GM21717 (cell line): ENCODE measurements around the gene RBM20.
A peak's percentile ranks its signal among the peaks of the same experiment; 100 is the strongest.

Source experiments
- ATAC-seq: cut with Tn5 transposase; IDR thresholded peaks from one replicate; pipeline ENCODE4 v1.9.1; 2021; ENCODE audit warnings: mild to moderate bottlenecking, moderate library complexity; ENCODE audit not compliant: unreplicated experiment

The RBM20 gene

GRCh38 chr10:110863956-110864355 lies 219.8 kb downstream of the RBM20 start:
- no peak for ATAC-seq

DNA sequence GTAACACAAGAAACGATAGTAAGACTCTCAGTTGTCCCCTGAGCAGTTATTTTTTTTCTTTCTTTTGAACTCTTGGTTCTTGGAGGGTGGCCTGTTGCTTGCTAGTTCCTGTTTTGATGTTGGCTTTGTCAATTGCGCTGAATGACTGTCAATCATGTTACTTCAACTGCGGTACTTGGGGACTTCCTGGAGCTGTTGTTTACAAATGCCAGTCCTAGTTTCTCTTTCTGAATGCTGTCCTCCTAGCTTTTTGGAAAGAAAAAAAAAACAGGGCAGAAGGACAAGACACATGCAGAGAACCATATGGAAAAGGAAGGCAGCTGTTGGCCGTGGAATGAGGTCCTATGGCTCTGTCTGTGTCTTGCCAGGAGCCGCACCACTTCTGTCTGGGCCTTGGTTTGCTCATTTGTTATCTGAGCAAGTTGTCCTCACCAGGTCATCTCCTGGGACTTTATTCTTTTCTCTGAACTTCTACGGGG lies 220.6 kb downstream of the RBM20 start:
- peak; percentile 56 for ATAC-seq

- ATAC-seq, result no peak
Measured at GRCh38 chr10:110865186-110865808, 221.2 kb downstream of the RBM20 start.

- no peak for ATAC-seq
Measured at GRCh38 chr10:110865809-110866482, 221.8 kb downstream of the RBM20 start.

DNA sequence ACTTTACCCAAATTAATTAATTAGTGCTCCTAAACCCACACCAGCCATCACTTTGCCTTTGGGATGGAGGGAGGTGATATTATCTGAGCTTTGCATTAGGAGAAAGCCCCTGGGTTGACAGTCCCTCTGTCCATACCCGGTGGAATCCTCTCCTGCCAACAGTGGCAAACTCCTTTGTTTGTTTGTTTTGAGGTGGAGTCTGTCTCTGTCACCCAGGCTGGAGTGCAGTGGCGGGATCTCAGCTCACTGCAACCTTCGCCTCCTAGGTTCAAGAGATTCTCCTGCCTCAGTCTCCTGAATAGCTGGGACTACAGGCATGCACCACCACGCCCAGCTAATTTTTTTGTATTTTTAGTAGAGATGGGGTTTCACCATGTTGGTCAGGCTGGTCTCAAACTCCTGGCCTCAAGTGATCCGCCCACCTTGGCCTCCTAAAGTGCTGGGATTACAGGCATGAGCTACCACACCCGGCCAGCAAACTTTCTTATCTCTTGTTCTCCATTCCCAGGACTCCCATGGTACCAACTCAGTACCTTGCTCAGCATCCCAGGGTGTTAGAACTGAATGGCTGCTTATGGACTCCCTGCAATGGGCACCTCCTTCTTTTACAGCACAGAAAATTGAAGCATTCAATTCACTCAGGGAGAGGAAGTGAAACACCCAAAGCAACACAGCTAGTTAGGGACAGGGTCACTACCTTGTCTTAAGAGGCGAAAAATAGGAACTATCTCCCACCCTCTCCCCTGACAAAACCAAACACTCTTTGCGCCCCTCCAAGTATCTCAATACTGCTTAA lies 223.1 kb downstream of the RBM20 start:
- ATAC-seq, result peak; percentile 31

DNA sequence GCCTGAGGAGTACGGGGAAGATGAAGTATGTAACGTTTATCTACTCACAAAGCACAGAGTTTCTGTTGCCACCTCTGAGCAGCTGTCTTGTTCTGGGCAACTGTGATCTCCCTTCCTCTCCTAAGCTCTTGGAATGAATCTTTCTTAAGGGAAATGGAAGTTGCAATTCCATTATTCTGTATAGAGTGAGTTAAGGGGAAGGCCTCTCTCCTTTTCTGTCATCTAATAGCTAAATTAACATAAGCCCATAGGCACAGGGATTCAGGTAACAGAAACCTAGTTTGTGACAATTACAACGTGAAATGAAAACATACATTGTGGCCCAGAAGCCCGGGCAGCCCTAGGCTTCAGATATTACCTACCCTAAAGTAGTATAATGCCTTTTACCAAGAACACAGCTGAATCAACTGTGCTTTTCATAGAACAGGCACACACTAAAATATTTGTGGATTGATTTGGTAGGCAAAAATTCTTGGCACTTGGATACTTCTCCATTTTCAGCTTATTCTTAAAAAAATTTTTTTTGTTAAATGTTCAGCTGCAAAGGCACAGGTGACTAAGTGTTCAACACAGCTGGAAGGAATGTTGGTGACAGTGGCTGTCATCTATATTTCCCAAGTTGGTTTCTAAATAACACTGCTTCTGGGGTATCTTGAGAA lies 223.8 kb downstream of the RBM20 start:
- no peak for ATAC-seq

GRCh38 chr10:110868981-110869380 lies 224.8 kb downstream of the RBM20 start:
- ATAC-seq, result no peak

GRCh38 chr10:110870823-110871297 lies 226.7 kb downstream of the RBM20 start:
- no peak for ATAC-seq

DNA sequence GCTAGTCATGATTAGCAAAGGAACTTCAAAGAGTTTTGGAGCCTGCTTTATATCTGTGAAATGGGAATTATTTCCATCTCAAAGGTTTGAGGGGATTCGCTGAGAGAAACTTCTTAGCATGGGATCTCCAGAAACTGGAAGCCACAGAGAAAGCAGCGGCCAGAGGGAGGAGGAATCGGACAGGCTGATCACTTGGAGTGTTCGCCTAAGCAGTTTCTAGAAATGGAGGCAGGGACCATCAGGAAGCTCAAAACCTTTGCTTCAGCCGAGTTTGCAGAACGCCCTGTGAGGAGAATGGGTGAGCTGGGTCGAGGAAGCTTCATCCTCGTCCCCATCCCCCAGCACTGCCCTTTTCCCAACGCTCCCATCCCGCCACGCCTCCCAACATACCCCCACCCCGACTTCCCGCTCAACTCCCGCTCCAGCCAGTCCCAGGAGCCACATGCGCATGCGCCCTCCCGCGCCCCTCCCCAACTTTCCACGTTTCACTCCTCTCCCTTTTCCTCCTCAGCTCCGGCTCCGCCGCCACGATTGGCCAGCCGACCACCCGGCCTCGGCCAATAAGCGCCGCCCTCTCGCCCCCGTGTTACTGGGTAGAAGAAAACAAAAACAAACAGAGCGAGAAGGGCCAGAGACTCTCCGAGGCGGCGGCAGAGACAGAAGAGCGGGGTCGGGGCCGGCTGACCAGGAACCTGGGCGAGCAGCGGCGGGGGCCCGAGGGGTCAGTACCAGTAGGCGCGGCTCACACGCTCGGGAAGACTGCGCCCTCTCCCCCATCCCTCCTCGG lies 227.4 kb downstream of the RBM20 start, which contains the start of gene PDCD4:
TSS of gene PDCD4 (plus strand) at position 631 of the 787 bp plus-strand sequence. CDS start 4,100 bp downstream, outside the sequence.
- peak; percentile 75 for ATAC-seq

DNA sequence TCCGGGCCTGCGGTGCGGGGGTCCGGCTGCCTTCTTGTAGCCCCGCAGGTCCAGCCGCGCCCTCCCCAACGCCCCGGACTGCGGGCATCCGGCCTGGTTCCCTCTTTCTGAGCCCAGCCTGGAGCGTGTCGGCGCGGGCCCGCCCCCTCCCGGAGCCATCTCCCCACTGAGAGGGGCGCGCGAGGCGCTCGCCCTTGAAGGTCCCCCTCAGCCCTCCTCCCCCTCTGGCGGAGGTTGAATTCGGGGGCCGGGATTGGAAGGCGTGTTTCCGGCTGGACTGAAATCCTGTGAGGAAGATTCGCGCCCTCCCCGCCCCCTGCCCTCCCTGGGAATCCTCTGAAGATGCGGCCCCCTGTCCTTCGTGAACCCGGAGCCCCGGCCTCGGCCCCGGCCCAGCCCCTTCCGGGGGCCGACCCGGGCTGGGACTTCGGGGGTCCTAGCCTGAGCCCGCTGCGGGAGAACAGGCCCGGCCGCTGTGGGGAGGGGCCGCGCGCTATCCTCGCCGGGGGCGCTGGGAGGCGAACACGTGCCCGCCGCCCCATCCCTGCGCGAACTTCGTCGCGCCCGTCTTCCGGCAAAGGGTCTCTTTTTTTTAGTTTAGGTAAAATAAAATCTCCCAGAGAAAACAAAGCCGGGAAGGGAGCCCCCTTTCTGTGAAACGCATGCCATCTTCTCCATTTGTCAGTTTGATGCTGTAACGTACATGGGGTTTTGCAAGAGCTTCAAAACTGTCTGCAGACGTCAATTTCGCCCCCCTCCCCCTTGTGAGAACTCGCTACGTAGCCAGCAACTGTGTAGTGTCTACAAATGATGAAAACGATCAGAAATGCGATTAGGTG lies 228.2 kb downstream of the RBM20 start:
- peak; percentile 41 for ATAC-seq

DNA sequence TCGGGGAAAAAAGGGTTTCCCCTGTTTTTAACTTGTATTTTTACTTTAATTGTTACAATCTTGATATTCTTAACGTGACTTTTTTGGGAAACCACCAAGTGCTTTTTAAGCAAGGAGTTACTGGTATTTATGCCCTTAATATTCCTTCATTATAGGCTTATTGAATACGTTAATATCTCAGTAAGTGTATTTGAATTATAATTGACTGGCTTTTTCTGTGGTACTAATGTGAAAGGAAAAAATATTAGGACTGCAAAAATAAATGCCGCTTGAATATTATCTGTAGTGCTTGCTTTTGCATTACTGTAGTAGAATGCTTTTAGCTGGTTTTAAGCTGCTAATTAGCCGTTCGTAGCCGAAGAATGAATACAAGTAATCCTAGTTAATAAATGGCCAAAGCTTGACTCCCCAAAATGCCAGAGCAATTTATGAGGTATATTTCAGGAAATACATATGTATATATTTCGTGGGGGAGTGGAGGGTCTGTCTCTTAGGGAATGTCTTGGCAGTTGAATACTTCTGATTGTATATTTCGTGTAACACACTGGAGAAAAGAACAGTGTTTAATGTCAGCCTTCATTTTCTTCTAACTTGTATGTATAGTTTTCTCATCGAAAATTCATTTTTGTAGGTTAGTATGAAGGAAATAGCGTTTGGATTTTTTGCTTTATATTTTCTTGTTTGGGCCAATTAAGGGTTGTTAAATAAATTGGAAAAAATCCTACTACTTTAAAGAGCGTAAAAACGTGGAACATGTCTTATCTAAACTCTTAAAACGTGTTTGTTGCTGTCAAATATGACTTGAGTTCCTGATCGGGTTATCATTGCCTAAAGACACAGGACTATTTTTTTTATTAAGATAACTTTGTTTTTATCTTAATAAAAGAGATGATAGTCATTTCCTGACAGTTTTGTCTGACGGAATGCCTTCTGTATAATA lies 229.1 kb downstream of the RBM20 start:
- ATAC-seq, result no peak

DNA sequence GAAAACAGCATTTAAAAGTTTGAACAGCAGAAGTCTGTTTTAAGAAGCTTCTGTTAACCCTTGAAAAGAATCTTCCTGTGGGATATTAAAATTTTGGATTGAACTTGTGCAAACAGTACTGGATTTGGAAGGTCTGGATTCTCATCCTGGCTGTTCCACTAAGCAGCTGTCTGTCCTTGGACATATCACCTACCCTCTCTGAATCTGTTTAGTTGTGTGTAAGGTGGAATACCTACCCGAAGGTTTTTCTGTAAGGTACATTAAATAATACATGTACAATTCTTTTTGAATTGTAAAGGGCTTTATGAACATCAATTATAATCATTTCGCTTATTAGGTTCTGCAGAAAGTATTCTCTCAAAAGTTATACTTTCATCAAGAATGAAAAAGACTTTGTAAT lies 229.8 kb downstream of the RBM20 start:
- no peak for ATAC-seq

GRCh38 chr10:110876000-110876399 lies 231.9 kb downstream of the RBM20 start:
- ATAC-seq, result no peak

DNA sequence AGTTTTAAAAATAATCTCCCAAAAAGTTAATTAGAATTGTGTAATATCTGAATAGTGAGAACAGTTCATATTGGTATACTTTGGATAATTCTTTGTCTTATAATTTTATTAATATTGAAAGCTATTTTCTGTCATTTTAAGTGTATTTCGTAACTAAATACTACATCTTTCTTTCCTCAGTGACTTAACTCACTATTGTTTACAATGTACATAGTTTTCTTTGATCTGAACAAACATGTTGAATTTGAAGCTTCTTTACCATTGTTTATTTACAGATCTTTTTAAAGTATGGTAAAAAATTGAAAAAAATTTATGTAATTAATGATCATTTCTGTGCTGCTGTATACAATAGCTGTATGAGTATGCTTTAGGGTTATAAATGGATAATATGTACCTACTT lies 232.7 kb downstream of the RBM20 start:
- no peak for ATAC-seq

- ATAC-seq, result no peak
Measured at GRCh38 chr10:110880012-110880411, 235.9 kb downstream of the RBM20 start.

DNA sequence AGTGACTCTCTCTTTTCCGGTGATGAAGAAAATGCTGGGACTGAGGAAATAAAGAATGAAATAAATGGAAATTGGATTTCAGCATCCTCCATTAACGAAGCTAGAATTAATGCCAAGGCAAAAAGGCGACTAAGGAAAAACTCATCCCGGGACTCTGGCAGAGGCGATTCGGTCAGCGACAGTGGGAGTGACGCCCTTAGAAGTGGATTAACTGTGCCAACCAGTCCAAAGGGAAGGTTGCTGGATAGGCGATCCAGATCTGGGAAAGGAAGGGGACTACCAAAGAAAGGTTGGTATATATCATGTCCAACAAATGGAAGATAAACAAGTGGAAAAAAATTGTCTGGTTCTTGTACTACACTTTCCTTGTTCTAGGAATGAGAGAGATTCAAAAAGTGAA lies 237.1 kb downstream of the RBM20 start:
- no peak for ATAC-seq

GRCh38 chr10:110881905-110882304 lies 237.8 kb downstream of the RBM20 start:
- ATAC-seq, result no peak

GRCh38 chr10:110883924-110884323 lies 239.8 kb downstream of the RBM20 start:
- no peak for ATAC-seq
